Right cardiac atrium (tissue), 5 donors: ENCODE data around the gene ACOT9. TPM values are rescaled to one million over a fixed set of nuclear protein-coding genes. Genes with fewer than 3 reads are reported as not detected.

ENCODE experiments used
- ATAC-seq, 2 donors: fragments of 200-7000 bp; cut with Tn5 transposase; one replicate each; pipeline versions ENCODE4 v1.8.0 to v1.9.1; 2020; ENCODE audit warnings: moderate library complexity in 2 of 2, mild to moderate bottlenecking in 1 of 2
- DNase-seq, 3 donors: peaks; one replicate each; pipeline ENCODE4 v3.0.0-alpha.2; 2020
- H3K27ac ChIP-seq: one replicate; pipeline ENCODE4 v1.5.1; 2013; ENCODE audit warnings: mild to moderate bottlenecking, low read length, control low read depth, moderate library complexity
- H3K27me3 ChIP-seq: one replicate; pipeline ENCODE4 v1.6.1; 2013; ENCODE audit not compliant: control insufficient read depth, insufficient read depth
- H3K4me1 ChIP-seq: one replicate; pipeline ENCODE4 v1.6.1; 2013; ENCODE audit warnings: low read length; ENCODE audit not compliant: control insufficient read depth, insufficient read depth
- H3K4me3 ChIP-seq: one replicate; pipeline ENCODE4 v1.5.1; 2013; ENCODE audit warnings: low read length, control low read depth
- H3K9me3 ChIP-seq: one replicate; pipeline ENCODE4 v1.6.1; 2013; ENCODE audit warnings: low read length; ENCODE audit not compliant: control insufficient read depth
- WGBS: extraction: QIAGEN DNeasy Blood & Tissue Kit; methylation state at CpG from one replicate; pipeline ENCODE4 v1.1.7; 2013; 5-methylcytosine and 5-hydroxymethylcytosine counted together
- intact Hi-C, 4 donors: fragments of 100-400 bp; cut with DNase I; formaldehyde crosslinking; loops; one replicate each; pipeline versions ENCODE4 v1.11.0 to v1.14.0; 2022 to 2023
- long read RNA-seq, 4 donors: library from polyadenylated mRNA; unstranded; transcript quantifications; one replicate each; pipeline ENCODE4 v2.0.0, GENCODE V29; 2020 to 2021
- polyA plus RNA-seq: library from polyadenylated mRNA; stranded (reverse); fragments of 200-250 nt; gene quantifications from one replicate; pipeline ENCODE4 v1.2.3, GENCODE V29; 2013
- total RNA-seq, 4 donors: library from RNA; stranded (reverse); fragmentation: NEBNext Ultra II Directional; extraction: Animal tissue kit (Norgen Biotek cat#: 25700); gene quantifications; one replicate each; pipeline ENCODE4 v1.2.1, GENCODE V29; 2021
- donor health status: healthy with polysubstance abuse.
- donor health status: DM: no; HTN: yes; CAD: no.
- donor health status: DM: no; HTN: no; CAD: no.
- donor health status: DM: no; HTN: yes; CAD: no; lungs with severe emphysema.
- donor health status: DM: yes; HTN: yes; CAD: no.

Gene ACOT9, protein sequence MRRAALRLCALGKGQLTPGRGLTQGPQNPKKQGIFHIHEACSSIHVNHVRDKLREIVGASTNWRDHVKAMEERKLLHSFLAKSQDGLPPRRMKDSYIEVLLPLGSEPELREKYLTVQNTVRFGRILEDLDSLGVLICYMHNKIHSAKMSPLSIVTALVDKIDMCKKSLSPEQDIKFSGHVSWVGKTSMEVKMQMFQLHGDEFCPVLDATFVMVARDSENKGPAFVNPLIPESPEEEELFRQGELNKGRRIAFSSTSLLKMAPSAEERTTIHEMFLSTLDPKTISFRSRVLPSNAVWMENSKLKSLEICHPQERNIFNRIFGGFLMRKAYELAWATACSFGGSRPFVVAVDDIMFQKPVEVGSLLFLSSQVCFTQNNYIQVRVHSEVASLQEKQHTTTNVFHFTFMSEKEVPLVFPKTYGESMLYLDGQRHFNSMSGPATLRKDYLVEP
- 10 to 100 TPM; 33.5 to 50.2 (median 38.3) TPM for total RNA-seq
- polyA plus RNA-seq: 42.3 TPM
- long read RNA-seq, donor 1, transcript ACOT9-204 (16 exons, 3,117 nt): major isoform, 63 of 90 reads
- long read RNA-seq, donor 1, transcript ACOT9-201 (15 exons, 1,675 nt): minor isoform, 17 of 90 reads
- long read RNA-seq, donor 1, partial matches to known transcripts: 3 of 90 reads
- long read RNA-seq, donor 1, other reads (novel, unspliced or antisense): 7 of 90 reads
- long read RNA-seq, donor 2, transcript ACOT9-201 (15 exons, 1,675 nt): minor isoform, 6 of 27 reads
- long read RNA-seq, donor 2, transcript ACOT9-204 (16 exons, 3,117 nt): major isoform, 11 of 27 reads
- long read RNA-seq, donor 2, partial matches to known transcripts: 0 of 27 reads
- long read RNA-seq, donor 2, other reads (novel, unspliced or antisense): 10 of 27 reads
- long read RNA-seq, donor 3, transcript ACOT9-201 (15 exons, 1,675 nt): minor isoform, 31 of 256 reads
- long read RNA-seq, donor 3, transcript ACOT9-204 (16 exons, 3,117 nt): major isoform, 170 of 256 reads
- long read RNA-seq, donor 3, partial matches to known transcripts: 3 of 256 reads
- long read RNA-seq, donor 3, other reads (novel, unspliced or antisense): 51 of 256 reads
- long read RNA-seq, donor 4, transcript ACOT9-201 (15 exons, 1,675 nt): minor isoform, 10 of 46 reads
- long read RNA-seq, donor 4, transcript ACOT9-204 (16 exons, 3,117 nt): major isoform, 29 of 46 reads
- long read RNA-seq, donor 4, partial matches to known transcripts: 1 of 46 reads
- long read RNA-seq, donor 4, other reads (novel, unspliced or antisense): 6 of 46 reads

DNA sequence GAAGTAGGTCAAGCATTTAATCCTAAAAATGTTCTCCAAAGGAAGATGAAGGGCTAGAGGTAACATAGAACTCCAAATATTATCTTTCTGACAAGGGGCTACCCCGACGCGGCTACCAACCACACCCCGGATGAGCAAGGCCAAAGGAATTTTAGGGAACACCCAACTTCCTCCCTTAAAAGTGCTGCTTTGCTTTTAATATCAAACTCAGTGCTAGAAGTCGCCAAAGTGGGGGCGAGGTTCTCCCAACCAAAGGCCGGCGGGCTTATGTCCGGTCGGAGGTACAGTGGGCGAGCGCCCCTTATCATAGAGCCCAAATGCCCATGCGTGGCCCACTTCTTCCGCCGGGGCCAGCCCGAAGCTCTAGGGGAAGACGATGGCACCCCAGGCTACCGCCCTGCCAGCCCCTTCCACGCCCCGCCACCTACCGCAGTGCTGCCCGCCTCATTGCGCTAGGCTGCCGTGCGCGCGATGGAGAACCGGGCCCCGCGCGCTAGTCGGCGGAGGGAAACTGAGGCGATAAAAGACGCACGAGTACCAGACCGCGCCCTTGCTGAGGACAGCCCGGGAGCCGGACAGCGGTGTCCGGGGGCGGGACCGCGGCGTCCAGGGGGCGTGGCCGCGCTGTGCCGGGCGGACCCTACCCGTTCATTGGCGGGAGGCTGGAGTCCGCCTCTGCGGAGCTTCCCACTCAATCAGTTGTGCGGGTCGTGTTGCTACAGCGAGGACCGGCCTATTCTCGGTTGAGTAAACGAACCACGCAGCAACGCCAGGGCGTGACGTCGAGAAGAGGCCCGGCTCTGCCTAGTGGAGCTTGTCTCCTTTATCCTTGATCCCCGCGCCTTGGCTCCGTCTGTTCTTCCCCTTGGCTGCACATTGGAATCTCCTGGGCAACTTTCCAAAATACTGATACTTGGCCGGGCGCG, at the start of gene ACOT9:
Gene ACOT9 (minus strand): TSS at position 580 of the 926 bp plus-strand sequence. CDS start 132 bp downstream, at position 448.
- peak within 1 kb of the TSS; percentile 98 for H3K27ac ChIP-seq
- WGBS: under 1% methylated on average over 73 of the region's 73 CpGs
- no peaks in the 10 kb centered on the region for H3K27me3 ChIP-seq
- DNase-seq (peak; percentile 96 to 98 (median 97)), ATAC-seq (peak; percentile 99)
- peak within 1 kb of the TSS; percentile 79 for H3K4me3 ChIP-seq
- no peaks in the 10 kb centered on the region for H3K9me3 ChIP-seq
- intact Hi-C loops: loop anchor here in 1 of 4 donors (10.0 kb wide), 1 partner anchor 162 kb away; the partner anchor contains the start of genes APOO and CXorf58
- no peaks in the 10 kb centered on the region for H3K4me1 ChIP-seq

DNA sequence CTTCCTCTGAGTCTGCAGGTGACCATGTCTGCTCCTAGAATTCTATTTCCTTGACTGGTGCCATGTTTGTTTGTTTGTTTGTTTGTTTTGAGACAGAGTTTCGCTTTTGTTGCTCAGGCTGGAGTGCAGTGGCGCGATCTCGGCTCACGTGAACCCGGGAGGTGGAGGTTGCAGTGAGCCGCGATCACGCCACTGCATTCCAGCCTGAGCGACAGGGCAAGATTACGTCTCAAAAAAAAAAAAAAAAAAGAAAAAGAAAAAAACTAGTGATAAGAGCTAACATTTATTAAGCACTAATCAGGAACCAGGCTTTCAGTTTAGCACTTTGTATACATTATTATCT, 47.0 kb upstream of the ACOT9 start:
- WGBS: 50% methylated on average over 11 of the region's 11 CpGs
- Histone ChIP-seq H3K9me3 (no peaks in the 10 kb centered on the region), H3K4me1 (no peaks in the 10 kb centered on the region), H3K27ac (peak overlapping the region; percentile 45), H3K4me3 (no peak overlapping the region), H3K27me3 (no peaks in the 10 kb centered on the region)
- DNase-seq (no peak), ATAC-seq (no peak)
- intact Hi-C loops: no loop called here

DNA sequence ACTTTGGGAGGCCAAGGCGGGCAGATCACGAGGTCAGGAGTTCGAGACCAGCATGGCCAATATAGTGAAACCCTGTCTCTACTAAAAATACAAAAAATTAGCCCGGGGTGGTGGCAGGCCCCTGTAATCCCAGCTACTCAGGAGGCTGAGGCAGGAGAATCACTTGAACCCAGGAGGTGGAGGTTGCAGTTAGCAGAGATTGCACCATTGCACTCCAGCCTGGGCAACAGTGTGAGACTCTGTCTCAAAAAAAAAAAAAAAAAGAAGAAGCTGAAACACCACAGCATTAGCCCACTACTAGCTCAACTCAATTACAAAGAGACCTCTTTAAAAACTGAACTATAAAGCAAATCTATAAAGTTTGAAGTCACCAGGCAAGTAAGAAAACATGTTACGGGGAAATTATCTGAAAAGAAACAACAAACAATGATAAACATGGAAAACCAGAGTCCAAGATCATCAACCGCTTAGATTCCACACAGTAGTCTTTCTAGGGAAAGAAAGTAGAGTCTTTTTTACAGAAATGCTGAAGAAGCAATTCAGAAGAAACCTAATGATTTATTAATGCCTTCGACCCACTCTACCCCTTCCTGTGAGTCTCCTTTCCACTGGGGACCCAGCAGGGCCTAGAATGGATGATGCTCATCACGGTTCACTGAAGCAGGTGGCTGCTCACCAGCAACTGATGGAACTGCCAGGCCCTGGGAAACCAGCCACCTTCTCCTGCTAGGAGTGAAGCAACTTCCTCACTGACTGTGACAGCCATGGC, 46.5 kb upstream of the ACOT9 start:
- H3K27ac ChIP-seq: peak overlapping the region; percentile 45

DNA sequence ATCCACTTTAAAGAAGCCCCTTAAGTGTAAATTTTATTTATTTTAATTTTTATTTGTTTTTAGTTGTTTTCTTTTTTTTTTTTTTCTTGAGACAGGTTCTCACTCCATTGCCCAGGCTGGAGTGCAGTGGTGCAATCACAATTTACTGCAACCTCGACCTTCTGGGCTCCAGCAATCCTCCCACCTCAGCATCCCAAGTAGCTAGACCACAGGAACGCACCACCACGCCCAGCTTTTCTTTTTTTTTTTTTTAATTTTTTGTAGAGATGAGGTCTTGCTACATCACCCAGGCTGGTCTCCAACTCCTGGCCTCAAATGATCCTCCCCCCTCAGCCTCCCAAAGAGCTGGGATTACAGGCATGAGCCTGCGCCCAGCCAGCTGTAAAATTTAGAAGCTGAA, 45.9 kb upstream of the ACOT9 start:
- 84% methylated on average over 4 of the region's 4 CpGs for WGBS
- no peak for ATAC-seq
- H3K27me3 ChIP-seq: no peaks in the 10 kb centered on the region
- intact Hi-C loops: no loop called here
- peaks cover 1% of the 10 kb centered on the region for H3K4me1 ChIP-seq
- DNase-seq: no peak
- H3K4me3 ChIP-seq: no peak overlapping the region
- H3K9me3 ChIP-seq: no peaks in the 10 kb centered on the region
- no peak overlapping the region for H3K27ac ChIP-seq

More for the DNA sequence above, 46.5 kb upstream of the ACOT9 start:
- H3K4me3 ChIP-seq: no peak overlapping the region
- DNase-seq: no peak
- ATAC-seq: no peak
- intact Hi-C loops: no loop called here
- 83% methylated on average over 8 of the region's 8 CpGs for WGBS
- peaks cover 1% of the 10 kb centered on the region for H3K4me1 ChIP-seq
- no peaks in the 10 kb centered on the region for H3K9me3 ChIP-seq
- no peaks in the 10 kb centered on the region for H3K27me3 ChIP-seq

DNA sequence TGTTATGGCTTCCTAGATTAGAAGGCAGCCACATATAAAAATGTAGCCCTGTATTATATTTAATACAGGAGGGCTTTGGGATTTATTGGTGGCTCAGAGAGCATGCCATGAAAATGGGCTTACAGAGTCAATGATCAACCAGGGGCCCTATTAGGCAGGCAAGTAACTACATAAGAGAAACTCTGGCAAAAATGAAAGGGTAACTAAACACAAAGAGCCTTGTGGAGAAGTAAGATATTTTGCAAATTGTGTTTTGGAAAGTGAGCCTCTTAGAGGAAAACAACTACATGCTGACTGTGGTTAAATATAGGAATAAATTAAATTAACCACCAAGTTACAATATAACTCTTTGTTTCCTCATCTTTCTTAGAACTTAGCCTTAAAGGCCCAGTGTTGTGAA, 45.4 kb upstream of the ACOT9 start:
- no peak for ATAC-seq
- H3K27ac ChIP-seq: no peak overlapping the region
- no peaks in the 10 kb centered on the region for H3K9me3 ChIP-seq
- H3K4me3 ChIP-seq: no peak overlapping the region
- no peak for DNase-seq
- H3K27me3 ChIP-seq: no peaks in the 10 kb centered on the region
- peaks cover 1% of the 10 kb centered on the region for H3K4me1 ChIP-seq
- intact Hi-C loops: no loop called here

DNA sequence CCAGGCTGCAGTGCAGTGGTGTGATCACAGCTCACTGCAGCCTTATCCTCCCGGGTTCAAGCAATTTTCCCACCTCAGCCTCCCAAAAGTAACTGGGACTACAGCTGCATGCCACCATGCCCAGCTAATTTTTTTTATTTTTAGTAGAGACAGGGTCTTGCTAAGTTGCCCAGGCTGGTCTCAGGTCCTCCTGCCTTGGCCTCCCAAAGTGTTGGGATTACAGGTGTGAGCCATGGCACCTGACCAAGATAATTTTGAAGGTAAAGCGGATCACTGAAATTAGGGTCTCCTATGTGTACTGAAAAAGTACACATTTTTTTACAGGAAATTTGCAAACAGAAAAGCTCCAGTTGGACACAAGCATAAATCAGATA, 44.7 kb upstream of the ACOT9 start:
- intact Hi-C loops: no loop called here
- Histone ChIP-seq H3K4me3 (no peak overlapping the region), H3K9me3 (no peaks in the 10 kb centered on the region), H3K27ac (no peak overlapping the region), H3K4me1 (peaks cover 1% of the 10 kb centered on the region), H3K27me3 (no peaks in the 10 kb centered on the region)
- DNase-seq: no peak
- ATAC-seq: no peak
- 97% methylated on average over 2 of the region's 2 CpGs for WGBS

DNA sequence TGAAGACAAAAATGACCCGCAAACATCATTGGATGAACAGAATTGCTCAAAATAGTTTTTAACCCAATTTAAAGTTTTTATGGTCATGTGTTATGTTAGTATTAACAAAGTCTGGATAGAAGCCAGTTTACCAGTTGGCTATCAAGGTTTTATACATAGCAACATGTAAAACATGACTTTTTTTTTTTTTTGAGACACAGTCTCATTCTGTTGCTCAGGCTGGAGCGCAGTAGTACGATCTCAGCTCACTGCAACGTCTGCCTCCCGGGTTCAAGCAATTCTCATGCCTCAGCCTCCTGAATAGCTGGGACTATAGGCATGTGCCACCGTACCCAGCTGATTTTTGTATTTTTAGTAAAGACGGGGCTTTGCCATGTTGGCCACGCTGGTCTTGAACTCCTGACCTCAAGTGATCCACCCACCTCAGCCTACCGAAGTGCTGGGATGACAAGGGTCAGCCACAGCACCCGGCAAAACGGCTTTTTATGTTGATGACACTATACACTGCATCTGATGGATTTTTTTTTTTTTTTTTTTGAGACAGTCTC, 43.3 kb upstream of the ACOT9 start:
- ATAC-seq (no peak), DNase-seq (no peak)
- H3K27ac ChIP-seq: peak overlapping the region; percentile 45
- WGBS: 58% methylated on average over 11 of the region's 11 CpGs
- no peak overlapping the region for H3K4me3 ChIP-seq
- intact Hi-C loops: no loop called here
- H3K4me1 ChIP-seq: peaks cover 1% of the 10 kb centered on the region
- no peaks in the 10 kb centered on the region for H3K9me3 ChIP-seq
- H3K27me3 ChIP-seq: no peaks in the 10 kb centered on the region

DNA sequence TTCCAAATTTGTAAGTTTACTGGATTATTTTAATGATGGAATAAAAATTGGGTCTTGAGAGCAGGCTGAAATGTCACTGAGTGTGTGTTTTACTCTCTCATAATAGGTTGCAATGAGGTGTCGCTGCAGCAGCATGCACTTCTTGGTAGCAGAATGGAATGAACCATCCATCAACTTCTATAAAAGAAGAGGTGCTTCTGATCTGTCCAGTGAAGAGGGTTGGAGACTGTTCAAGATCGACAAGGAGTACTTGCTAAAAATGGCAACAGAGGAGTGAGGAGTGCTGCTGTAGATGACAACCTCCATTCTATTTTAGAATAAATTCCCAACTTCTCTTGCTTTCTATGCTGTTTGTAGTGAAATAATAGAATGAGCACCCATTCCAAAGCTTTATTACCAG, 42.5 kb upstream of the ACOT9 start:
- peaks cover 1% of the 10 kb centered on the region for H3K4me1 ChIP-seq
- peak overlapping the region; percentile 75 for H3K4me3 ChIP-seq
- DNase-seq (no peak), ATAC-seq (peak in 1 of 2 donors; percentile 33)
- H3K27me3 ChIP-seq: no peaks in the 10 kb centered on the region
- intact Hi-C loops: no loop called here
- H3K27ac ChIP-seq: no peak overlapping the region
- WGBS: 46% methylated on average over 2 of the region's 2 CpGs
- no peaks in the 10 kb centered on the region for H3K9me3 ChIP-seq

DNA sequence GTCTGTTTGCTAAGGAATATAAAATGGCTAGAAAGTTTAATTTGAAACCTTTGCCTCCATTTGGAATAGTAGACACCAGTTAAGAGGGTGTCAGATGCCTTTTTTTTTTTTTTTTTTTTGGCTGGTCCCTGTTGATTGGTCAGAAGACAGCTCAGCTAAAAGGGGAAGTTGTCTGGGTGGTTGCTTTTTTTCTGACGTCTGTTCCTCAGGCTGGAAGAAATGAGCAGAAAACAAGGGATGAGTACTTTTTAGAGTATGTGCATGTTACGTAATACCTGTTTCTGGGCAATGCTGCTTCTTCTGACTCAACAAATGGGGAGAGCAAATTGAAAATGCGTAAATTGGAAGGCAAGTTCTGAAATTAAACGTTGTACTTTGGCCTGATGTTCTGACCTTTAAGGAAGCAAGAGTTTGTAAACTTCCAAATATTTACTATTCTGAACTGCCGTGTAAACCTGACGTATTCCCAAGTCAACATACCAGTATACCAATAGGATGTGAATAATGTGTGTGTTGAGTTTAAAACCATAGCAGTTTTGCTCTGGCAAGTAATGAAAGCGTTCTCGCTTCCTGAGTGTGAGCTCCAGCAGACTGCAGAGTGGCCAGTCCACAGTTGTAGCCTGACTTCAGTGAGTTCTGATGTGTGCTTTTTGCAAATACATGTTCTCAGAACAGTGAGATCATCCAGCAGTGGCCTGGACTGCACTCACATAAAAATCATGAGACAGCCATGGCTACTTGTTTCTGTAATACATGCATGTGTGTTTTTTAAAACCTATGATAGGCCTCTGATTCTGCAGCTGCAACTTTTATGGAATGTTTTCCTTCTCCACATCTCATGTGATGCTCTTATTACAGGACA, 41.6 kb upstream of the ACOT9 start:
- H3K27me3 ChIP-seq: no peaks in the 10 kb centered on the region
- intact Hi-C loops: loop anchor here in 3 of 4 donors (5.0 kb wide), 1 partner anchor 118 kb away; no protein-coding TSS in a partner anchor

More for the DNA sequence above, 41.6 kb upstream of the ACOT9 start:
- no peak for ATAC-seq
- H3K4me3 ChIP-seq: peak overlapping the region; percentile 75
- H3K27ac ChIP-seq: peak overlapping the region; percentile 89
- no peaks in the 10 kb centered on the region for H3K9me3 ChIP-seq
- 46% methylated on average over 8 of the region's 8 CpGs for WGBS
- H3K4me1 ChIP-seq: peaks cover 1% of the 10 kb centered on the region
- no peak for DNase-seq
